OCI-LY7 (cell line): ENCODE results near the gene CERS6.

Experiments
- CTCF ChIP-seq: fragments of 200-600 bp; sonication (generic); conservative IDR thresholded peaks from 2 replicates; pipeline ENCODE4 v1.5.1; 2014; ENCODE audit warnings: mild to moderate bottlenecking, antibody characterized with exemption, low read length, moderate library complexity, mixed read lengths
- EZH2phosphoT487 ChIP-seq: fragments of 200-600 bp; sonication (generic); IDR thresholded peaks from 2 replicates; pipeline ENCODE4 v1.6.1; 2018; ENCODE audit warnings: low read depth, borderline replicate concordance, mild to moderate bottlenecking, mixed run types, antibody characterized with exemption, low read length, moderate library complexity, mixed read lengths

GRCh38 chr2:168780669-168781071, 324.6 kb downstream of the CERS6 start:
- TF ChIP-seq CTCF (no peak), EZH2phosphoT487 (no peak)
